ENCODE results near the gene TNNT3. TPM values are rescaled to one million over a fixed set of nuclear protein-coding genes. Genes with fewer than 3 reads are reported as not detected.
A peak's percentile ranks its signal among the peaks of the same experiment; 100 is the strongest.

The TNNT3 gene
- total and polyA plus RNA-seq, 11 donors: 17.1 to 84.5 (median 46.4) TPM

GRCh38 chr11:1926156-1927025 lies 6.9 kb downstream of the TNNT3 start:
- DNase-seq: peak in 4 of 5 donors; percentile 40 to 64 (median 54)
- H3K36me3 ChIP-seq: no peaks in the 10 kb centered on the region
- 78 to 84% (median 79%) methylated on average over 39 to 41 of the region's 41 CpGs for WGBS, 4 donors
- H3K27me3 ChIP-seq: no peaks in the 10 kb centered on the region
- ATAC-seq: peak in 3 of 4 donors; percentile 2 to 33 (median 13)
- no peak for TF ChIP-seq POLR2A (IDR thresholded peaks at IDR 0.05)
- TF ChIP-seq, protein P1, sequence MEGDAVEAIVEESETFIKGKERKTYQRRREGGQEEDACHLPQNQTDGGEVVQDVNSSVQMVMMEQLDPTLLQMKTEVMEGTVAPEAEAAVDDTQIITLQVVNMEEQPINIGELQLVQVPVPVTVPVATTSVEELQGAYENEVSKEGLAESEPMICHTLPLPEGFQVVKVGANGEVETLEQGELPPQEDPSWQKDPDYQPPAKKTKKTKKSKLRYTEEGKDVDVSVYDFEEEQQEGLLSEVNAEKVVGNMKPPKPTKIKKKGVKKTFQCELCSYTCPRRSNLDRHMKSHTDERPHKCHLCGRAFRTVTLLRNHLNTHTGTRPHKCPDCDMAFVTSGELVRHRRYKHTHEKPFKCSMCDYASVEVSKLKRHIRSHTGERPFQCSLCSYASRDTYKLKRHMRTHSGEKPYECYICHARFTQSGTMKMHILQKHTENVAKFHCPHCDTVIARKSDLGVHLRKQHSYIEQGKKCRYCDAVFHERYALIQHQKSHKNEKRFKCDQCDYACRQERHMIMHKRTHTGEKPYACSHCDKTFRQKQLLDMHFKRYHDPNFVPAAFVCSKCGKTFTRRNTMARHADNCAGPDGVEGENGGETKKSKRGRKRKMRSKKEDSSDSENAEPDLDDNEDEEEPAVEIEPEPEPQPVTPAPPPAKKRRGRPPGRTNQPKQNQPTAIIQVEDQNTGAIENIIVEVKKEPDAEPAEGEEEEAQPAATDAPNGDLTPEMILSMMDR (IDR thresholded peaks at IDR 0.05): no peak
- H3K4me1 ChIP-seq: peaks cover 4 to 76% (median 37%) of the 10 kb centered on the region in 12 donors
- intact Hi-C loops (cut with DNase I): loop anchor here in 2 of 10 donors (5.0 to 10.0 kb wide), 3 partner anchors 44 to 232 kb away; partner anchors contain the start of gene KRTAP5-6 (in 1 of the 2)
- H3K4me3 ChIP-seq: peak overlapping the region in 1 of 12 donors; percentile 6
- H3K9me3 ChIP-seq: no peaks in the 10 kb centered on the region
- H3K27ac ChIP-seq: peak overlapping the region; percentile 54 to 87 (median 70)

DNA sequence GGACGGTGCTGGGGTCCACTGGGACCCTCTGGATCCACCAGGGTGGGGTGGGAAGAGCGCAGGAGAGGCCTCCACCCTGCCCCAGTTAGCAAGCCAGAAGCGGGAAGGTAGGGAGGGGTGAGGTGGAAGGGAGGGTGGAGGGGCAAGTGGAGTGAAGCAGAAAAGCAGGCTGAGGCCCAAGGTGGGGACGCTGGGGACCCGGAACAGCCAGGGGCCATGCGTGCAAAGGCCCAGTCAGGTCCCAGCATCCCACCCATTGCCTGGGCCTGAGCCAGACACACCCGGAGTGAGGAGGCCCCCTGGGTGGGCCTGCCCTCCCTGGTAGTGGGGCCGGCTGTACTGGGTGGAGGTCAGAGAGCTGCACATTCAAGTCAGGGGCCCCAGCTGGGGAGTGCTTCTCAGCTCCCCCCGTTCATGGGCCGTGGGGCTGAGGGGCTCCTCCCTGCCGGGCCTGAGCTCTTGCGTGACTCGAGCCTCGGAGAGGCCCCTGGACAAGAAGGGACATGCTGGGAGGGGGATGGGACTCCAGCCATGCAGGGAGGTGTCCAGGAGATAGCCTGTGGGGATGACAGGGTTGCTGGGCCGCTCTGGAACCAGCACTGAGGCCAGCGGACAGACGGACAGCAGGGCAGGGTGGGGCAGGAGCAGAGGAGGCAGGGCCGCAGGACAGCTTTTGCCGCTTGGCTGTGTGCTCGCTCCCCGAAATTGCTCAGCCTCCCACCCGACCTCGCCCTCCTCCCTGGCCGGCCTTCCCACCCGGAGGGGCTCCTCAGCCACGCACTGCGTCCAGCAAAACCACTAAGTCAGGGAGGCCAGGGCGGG lies 7.7 kb downstream of the TNNT3 start:
- DNase-seq (peak; percentile 23 to 66 (median 50)), ATAC-seq (peak; percentile 5 to 43 (median 31))
- no peaks in the 10 kb centered on the region for H3K36me3 ChIP-seq
- H3K27me3 ChIP-seq: no peaks in the 10 kb centered on the region
- intact Hi-C loops (cut with DNase I): loop anchor here in 2 of 10 donors (5.0 to 10.0 kb wide), 3 partner anchors 45 to 232 kb away; partner anchors contain the start of gene KRTAP5-6 (in 1 of the 2)
- TF ChIP-seq POLR2A (IDR thresholded peaks at IDR 0.05): no peak
- TF ChIP-seq, protein P1 (IDR thresholded peaks at IDR 0.05): no peak
- H3K27ac ChIP-seq: peak overlapping the region; percentile 54 to 87 (median 70)
- 46 to 71% (median 63%) methylated on average over 14 to 28 of the region's 28 CpGs for WGBS, 4 donors
- no peaks in the 10 kb centered on the region for H3K9me3 ChIP-seq
- H3K4me1 ChIP-seq: peaks cover 0 to 72% (median 33%) of the 10 kb centered on the region in 12 donors
- H3K4me3 ChIP-seq: no peak overlapping the region

DNA sequence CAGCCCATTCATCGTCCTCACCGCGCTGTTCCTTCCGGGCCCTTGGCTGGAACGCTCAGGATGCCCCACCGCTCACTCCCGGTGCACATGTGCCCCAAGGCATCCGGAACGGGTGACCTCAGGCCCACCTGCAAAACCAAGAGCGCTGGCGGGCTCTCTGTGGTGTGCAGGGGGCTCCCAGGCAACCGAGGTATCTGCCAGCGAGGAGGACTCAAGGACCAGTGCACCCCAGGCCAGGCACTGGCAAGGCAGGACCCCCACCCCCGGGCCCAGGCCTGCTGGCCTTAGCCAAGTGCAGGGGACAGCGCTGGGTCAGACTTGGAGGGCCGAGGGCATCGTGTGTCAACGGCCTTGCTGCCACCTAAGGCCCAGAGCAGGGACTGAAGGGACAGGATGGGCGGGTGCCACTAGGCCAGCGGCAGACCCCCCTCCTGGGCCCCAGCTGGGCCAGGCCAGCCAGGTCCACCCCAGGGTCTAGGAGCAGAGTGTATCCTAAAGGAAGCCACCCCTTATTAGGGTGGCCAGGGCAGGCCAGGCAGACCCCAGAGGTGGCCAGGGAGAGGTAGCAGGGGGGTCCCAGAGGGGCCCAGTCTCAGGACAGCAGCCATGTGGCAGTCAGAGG lies 8.5 kb downstream of the TNNT3 start:
- WGBS, 4 donors: 55 to 83% (median 72%) methylated on average over 11 to 20 of the region's 20 CpGs
- no peak overlapping the region for H3K4me3 ChIP-seq
- no peak for TF ChIP-seq POLR2A (IDR thresholded peaks at IDR 0.05)
- TF ChIP-seq, protein P1 (IDR thresholded peaks at IDR 0.05): no peak
- DNase-seq (no peak), ATAC-seq (peak in 2 of 4 donors; percentile 4)
- intact Hi-C loops (cut with DNase I): loop anchor here in 2 of 10 donors (5.0 to 10.0 kb wide), 3 partner anchors 46 to 233 kb away; partner anchors contain the start of gene KRTAP5-6 (in 1 of the 2)
- H3K27ac ChIP-seq: peak overlapping the region; percentile 54 to 87 (median 70)
- peaks cover 0 to 65% (median 27%) of the 10 kb centered on the region in 12 donors for H3K4me1 ChIP-seq
- H3K36me3 ChIP-seq: no peaks in the 10 kb centered on the region
- no peaks in the 10 kb centered on the region for H3K27me3 ChIP-seq
- H3K9me3 ChIP-seq: no peaks in the 10 kb centered on the region

All from heart left ventricle (tissue), 16 donors.